ELF-1 (cell line): ENCODE results near the gene TSEN2.
"Not testable (repeated sequence)": the region's sequence is repeated elsewhere in the genome, so short reads cannot be mapped to it uniquely, and the experiment has no call there.

ENCODE experiments used
- DNase-seq: peaks from one replicate; pipeline ENCODE4 v3.0.0-alpha.2; 2016; ENCODE audit warnings: low read depth, low spot score

Gene TSEN2

DNA sequence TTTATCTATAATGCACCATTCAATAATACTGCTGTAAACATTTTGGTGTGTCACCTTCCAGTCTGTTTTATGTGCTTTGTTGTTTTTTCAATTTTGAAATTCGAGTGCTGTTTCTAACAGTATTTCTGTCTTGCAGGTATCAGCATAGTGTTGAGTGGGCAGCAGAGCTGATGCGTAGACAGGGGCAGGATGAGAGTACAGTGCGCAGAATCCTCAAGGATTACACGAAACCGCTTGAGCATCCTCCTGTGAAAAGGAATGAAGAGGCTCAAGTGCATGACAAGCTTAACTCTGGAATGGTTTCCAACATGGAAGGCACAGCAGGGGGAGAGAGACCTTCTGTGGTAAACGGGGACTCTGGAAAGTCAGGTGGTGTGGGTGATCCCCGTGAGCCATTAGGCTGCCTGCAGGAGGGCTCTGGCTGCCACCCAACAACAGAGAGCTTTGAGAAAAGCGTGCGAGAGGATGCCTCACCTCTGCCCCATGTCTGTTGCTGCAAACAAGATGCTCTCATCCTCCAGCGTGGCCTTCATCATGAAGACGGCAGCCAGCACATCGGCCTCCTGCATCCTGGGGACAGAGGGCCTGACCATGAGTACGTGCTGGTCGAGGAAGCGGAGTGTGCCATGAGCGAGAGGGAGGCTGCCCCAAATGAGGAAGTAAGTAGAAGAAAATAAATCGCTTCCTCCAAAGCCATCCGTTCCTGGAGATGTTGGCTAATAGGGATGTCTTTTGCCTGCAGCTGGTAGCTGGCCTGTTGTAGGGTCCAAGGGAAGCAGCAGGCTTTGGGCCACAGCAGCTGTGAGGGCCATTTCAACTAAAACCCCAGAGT lies 19.1 kb downstream of the TSEN2 start:
- no peak for DNase-seq

DNA sequence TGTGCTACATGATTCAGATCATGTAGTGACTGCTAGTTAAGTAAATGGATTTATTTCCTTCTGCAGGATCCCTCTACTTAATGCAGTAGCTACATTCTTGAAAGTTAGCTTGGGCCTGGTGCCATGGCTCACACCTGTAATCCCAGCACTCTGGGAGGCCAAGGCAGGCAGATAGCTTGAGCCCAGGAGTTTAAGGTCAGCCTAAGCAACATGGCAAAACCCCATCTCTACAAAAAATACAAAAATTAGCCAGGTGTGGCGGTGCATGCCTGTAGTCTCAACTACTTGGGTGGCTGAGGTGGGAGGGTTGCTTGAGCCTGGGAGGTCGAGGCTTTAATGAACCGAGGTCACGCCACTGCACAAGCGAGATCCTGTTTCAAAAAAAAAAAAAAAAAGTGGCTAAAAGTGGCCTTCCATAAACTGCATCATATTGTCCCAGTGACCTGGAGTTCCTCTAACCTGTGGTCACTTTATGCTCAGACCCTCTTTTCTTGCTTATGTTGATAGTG lies 22.0 kb downstream of the TSEN2 start:
- no peak for DNase-seq

DNA sequence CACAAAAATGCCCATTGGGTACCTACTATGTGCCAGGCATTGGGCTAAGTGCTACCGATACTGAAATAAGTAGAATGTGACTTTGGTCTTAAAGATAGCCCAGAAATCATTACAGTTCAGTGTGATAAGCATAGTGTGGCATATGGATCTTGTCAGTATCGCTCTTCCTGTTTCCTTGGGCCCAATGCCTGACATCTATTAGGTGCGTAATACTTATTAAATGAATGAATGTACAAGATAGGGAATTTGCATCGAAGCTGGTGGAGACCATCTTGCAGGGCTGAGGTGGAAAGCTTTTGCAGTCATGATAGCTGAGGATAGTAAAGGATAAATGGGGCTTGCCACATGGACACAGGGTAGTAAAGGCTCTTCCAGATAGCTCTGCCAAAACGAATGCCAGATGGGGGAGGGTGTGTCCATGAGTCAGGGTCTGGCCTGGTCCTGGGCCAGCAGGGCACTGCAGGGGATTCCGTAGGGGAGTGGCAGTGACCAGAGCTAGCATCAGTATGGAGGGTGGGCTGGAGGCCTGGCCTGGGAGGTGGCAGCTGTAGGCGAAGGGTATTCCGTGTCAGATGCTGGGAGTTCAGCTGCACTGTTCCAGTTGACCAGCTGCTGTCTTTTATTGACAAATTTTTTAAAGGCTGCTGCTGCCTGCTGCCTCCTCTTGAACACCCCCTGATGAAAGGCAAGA lies 23.5 kb downstream of the TSEN2 start:
- DNase-seq: peak; percentile 30

DNA sequence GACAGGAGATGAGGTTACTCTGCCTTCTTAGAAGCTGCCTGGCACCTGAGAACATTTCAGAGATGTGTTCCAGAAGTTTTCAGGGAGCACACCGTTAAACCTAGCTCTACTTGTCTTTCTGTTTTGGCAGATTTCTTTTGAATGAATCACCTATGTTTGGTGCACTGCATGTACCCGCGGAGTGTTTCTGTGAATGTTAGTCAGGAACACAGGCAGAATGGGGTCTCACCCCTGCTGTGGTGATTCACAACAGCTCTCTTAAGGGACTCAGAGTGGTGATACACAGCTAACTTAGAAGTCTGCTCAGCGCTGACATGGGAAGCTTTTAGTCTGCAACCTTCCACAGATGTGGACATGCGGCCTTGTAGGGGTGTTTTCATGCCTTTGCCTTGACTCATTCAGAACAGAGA lies 24.0 kb downstream of the TSEN2 start:
- DNase-seq: peak; percentile 19

DNA sequence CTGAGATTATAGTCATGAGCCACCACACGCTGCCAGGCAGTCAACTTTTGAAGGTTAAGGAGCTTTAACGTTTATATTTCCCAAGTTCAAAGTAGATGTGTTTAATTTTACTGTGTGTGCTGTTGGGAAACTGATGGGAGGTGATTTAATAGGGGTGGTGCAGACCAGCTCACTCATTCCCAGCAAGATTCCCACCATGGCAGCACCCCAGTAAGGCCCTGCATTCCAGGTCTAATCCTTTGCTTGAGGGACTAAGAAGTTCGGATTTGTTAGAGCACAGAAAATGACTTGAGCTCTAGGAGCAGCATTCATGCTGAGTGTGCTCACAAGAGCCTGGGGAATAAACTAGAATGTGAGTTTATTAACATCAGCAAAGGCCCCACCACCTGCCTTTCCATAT lies 25.2 kb downstream of the TSEN2 start:
- DNase-seq: no peak

DNA sequence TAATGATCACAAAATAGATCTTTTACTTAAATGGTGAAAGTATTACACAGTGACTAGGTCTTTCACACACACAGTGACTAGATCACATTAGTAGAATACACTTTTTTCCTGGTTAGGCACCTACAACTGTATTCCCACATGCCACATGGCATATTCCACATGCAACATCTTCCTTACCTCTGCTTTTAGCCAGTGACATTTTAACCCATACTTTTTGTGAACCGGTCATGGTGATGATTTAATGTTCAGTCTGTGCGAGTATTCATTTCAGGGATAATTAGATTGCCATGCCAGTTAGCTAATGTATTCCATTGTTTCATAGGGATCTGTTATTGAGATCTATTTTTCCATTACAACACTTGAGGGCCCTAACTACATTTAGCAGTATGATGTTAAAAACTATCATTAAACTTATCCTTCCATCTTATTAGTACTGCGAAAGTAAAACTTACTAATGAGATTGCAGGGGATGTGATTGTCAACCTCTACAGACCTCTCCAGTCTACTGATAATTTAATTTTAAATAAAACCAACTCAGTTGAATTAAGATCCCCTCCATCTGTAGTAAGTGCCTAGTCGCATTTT lies 28.3 kb downstream of the TSEN2 start:
- DNase-seq: no peak

DNA sequence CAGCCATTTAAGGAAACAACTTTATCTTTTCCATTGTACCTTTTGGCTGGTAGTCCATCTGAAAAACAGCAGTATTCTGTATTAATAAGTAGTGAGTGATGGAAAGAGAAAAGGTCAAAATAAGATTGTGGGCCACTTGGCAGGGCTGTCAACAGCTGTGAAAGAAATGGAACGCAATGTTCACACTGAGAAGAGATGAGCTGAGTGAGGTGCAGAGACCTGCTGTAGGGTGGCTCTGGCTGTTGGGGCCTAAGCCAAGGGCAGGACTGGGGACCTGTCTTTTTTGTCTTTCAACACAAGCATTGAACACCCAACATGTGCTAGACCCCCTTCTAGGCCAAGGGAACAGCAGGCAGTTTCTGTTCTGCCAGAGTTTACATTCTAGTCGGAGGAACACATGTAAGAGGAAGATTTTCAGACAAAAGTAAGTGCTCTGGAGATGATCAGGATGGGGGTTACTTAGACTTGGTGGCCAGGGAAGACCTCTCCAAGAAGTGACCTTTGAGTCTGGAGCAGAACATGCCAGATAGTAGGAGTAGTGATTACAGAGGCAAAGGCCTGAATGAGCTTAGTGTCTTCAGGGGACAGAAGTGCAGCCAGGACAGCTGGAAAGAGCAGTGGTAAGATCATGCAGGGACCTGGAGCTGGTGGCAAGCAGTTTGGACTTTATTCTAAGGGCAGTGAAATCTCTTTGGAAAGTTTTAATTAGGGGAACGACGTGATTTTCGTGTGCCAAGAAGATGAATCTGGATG lies 29.6 kb downstream of the TSEN2 start:
- no peak for DNase-seq

DNA sequence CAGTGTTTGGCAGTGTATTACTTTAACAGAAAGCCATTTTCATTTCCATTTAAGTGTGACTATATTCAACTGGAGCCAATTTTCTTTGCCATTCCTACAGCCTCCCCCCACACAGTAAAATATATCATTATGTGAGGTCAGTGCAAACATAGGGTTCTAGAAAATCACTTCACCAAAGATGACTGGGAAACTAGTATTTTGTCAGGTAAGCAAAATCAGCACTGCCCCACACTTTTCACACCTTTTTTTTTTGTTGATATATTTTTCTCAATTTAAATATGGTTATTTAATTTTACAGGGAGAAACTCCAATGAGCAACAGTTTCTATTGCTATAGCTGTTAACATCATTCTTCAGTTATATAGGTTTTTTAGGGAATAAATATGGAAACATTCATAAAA lies 31.4 kb downstream of the TSEN2 start:
- DNase-seq: no peak

DNA sequence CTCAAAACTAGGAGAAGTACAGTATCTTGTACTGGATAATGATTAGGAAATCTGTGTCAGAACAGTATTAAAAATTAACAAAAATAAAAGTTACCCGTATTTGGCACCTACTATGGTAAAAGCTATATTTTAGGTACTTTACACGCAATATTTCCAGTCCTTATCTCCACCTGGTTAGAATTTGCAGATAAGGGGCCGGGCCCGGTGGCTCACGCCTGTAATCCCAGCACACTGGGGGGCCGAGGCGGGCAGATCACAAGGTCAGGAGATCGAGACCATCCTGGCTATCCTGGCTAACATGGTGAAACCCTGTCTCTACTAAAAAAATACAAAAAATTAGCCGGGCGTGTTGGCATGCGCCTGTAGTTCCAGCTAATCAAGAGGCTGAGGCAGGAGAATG lies 32.6 kb downstream of the TSEN2 start:
- no peak for DNase-seq

DNA sequence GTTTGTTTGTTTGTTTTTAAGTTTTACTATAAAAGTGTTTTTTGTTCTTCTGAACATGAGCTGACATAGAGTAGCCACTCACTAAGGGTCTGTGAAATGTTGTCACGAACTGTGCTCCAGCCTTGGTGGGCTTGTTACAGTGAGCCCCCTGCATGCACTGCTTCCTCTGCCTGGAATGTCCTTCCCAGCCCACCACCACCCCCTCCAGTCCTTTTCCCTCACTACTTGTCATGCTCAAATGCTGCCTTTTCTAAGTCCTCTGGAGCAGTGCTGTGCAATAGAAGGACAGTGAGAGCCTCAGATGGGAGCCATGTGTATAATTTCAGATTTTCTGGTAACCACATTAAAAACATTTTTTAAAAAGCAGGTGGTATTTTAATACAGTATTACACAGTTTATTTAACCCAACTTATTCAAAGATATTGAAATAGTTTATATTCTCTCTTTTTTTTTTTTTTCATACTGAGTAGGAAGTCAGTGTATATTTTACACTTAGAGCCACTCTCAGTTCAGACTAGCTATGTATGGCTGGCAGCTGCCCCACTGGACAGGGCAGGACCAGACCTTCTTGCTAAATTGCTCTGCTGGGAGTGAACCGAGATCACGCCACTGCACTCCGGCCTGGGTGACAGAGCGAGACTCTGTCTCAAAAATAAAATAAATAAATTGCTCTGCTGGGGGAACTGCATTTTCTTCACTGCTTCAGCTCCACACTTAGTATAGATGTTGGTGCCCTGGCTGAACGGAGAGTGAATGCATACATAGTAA lies 34.2 kb downstream of the TSEN2 start:
- DNase-seq: peak; percentile 16

DNA sequence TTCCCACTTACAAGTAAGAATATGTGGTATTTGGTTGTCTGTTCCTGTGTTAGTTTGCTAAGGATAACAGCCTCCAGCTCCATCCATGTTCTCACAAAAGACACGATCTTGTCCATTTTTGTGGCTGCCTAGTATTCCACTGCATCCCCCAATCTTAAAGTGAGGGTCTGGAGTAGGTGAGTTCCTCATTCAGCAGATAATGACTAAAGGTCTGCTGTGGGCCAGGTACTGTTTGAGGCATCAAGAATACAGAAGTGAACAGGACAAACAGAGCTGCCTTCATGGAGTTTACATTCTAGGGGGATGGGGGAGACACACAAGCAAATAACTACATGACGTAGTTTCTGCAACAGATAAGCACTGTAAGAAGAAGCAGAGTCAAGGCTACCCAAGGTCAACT lies 36.7 kb downstream of the TSEN2 start:
- DNase-seq: no peak

DNA sequence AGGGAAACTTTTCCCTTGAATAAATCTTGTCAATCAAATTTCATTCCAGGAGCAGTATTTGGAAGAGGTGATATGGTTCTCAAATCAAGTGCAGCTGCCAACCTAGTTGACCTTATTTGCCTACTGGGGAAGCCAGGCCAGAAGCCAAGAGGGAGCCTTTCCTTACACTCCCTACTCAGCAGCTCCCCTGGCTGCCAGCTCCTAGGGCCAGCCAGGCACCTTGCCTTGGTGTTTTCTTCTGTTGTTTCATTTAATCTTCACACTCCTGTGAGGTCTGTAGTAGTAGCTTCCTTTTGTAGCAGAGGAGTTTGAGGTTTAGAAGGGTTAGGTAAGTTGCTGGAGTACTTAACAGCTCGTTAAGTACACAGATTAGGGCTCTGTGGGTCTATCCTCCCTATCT lies 38.4 kb downstream of the TSEN2 start:
- DNase-seq: peak; percentile 8

DNA sequence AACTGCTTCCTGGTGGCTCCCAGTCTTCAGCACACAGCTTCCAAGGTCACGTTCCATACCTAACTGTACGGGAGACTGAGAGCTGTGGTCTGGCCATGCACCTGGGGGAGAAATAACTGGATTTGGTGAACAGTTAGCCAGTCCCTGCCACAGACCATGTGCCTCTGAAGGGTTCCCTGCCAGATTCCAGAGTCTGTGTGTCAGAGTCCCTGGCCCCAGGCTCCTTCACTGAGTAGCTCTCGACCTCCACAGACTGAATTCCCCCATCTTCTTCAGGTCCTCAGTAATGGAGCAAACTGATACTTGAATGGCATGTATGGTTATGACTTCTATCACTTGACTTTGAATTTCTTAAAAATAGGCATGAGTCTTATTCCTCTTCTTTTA lies 43.5 kb downstream of the TSEN2 start:
- no peak for DNase-seq

DNA sequence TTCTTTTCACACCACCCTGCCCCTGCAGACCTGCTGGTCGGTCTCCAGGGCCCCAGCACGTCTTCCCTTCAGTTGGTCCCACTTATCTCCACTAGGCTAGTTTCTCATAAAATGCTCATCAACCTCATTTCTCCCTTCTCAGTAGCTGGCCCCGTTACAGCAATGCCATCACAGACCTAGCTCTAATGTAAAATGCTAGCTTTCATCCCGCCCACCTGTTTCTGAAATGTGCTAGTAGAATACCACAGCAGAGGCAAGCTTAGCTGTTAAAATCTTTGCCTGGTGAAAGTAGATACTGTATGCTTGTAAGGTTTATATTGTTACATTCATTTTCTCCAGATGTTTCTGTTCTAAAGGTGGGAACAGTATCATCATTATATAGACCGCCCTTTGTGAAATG lies 47.9 kb downstream of the TSEN2 start:
- no peak for DNase-seq

DNA sequence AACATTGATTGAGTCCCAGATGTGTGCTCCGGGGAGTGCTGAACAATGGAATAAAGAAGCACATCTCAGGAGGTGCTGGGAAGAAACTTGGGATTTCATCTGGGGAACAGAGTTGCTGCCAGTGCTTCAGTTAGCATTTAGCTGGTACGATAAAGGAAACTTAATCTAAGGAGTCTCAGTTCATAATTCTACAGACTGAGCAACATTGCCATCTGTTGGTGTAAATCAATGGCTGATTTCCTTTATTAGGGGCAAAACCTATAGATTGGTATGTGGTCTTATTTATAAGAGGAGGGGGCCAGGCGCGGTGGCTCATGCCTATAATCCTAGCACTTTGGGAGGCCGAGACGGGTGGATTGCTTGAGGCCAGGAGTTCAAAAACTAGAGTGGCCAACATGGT lies 52.1 kb downstream of the TSEN2 start:
- no peak for DNase-seq

DNA sequence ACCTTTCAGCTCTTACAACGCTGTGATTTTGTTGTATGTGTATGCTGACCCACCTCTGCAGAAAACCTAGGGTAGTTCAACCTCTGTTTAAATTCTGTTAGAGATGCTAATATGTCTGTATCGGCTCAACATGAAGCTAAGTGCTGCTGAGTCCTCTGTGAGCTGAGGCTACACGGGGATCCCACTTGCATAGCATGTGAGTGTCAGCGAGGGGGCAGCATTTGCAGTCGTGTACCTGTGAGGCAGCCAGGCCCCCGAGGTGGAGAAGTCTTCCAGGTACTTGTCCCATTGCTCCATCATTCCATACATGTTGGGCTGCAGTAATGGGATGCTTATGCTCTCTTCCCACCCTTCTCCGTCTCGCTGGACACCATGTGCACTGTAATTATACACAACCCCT lies 57.3 kb downstream of the TSEN2 start:
- DNase-seq: peak; percentile 35

DNA sequence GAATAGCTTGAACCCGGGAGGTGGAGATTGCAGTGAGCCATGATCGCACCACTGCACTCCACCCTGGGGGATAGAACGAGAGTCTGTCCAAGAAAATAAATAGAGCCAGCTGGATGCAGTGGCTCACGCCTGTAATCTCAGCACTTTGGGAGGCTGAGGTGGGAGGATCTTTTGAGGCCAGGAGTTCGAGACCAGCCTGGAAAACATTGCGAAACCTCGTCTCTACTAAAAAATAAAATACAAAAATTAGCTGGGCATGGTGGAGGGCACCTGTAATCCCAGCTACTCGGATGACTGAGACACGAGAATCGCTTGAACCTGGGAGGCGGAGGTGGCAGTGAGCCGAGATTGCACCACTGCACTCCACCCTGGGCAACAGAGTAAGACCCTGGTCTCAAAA lies 59.2 kb downstream of the TSEN2 start:
- not testable (repeated sequence) for DNase-seq

DNA sequence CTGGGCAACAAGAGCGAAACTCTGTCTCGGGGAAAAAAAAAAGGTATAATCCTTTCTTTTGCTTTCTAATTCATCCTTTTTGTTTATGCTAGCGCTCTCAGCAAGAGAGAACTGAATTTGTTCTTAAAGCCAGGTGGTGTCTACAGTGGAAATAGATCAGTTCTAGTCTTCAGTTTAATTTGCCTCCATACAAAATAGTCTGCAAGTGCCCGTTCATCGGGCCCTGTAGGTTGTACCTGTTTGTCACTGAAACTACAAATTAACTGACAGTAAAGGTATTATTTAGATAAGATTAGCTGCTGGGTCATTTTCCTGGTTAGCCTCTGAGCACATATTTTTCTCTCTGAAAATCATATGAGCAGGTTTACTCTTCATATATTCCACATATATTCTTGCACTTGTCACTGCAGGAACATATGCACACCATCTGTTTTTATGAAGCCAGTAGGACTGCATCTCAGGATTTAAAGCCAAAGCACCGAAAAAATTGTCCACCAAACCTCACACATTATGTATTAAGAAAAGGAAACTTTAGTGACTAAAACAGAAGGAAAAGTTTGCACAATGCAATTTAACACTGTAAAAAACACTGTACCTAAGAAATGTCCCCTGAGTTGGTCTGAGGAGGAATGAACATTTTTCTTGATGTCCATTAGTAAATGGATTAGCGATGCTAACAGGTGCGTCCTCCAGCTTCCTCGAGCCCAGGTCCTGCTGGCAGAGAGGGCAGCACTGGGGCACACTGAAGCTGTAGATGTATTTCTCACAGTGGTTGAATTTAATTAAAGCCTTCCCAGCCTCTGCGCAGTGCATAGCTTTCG lies 60.6 kb downstream of the TSEN2 start:
- no peak for DNase-seq

DNA sequence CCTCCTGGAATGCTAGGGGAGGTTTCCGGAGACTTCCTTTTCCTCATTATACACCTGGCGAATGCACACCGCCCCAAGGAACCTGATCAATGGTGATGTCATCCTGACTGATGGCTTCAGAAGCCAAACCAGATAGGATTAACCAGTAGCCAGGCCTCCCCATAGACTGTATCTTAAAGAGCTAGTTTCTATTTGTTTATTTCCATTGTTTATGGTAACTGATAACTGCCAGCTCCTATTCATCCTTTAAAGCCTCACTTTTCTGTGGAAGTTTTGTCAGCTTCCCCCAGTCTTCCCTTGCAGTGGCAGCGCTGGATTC lies 61.2 kb downstream of the TSEN2 start, which contains the start of gene MKRN2OS:
Gene MKRN2OS (minus strand): TSS at position 27 of the 319 bp plus-strand sequence. CDS start 35 bp downstream, outside the sequence.
- peak; percentile 54 for DNase-seq
